Measurements from ENCODE around the gene TMEM239. TPM values are rescaled to one million over a fixed set of nuclear protein-coding genes. Genes with fewer than 3 reads are reported as not detected.

Gene TMEM239
- total and polyA plus RNA-seq, 2 of the 8 experiments (the other 6 are each of a cell fraction or from before 2014, with no cell fraction given) = not detected

- TF ChIP-seq CHD7 (IDR thresholded peaks at IDR 0.05; ENCODE audit: insufficient replicate concordance, low read length) (no peak), EP300 (IDR thresholded peaks at IDR 0.05; ENCODE audit: borderline replicate concordance in 1 of 2, low read depth in 2 of 2, low read length in 2 of 2) (no peak), KDM4A (IDR thresholded peaks at IDR 0.05; ENCODE audit: low read depth, low read length, severe bottlenecking) (peak; percentile 100), YY1 (IDR thresholded peaks at IDR 0.05; ENCODE audit: low read depth, low read length) (peak; percentile 99), SP1 (IDR thresholded peaks at IDR 0.05; ENCODE audit: low read depth, low read length) (no peak), JUND (IDR thresholded peaks at IDR 0.05; ENCODE audit: low read length) (no peak), TAF1 (IDR thresholded peaks at IDR 0.05; ENCODE audit: low read depth, low read length) (peak; percentile 66), SP4 (IDR thresholded peaks at IDR 0.05; ENCODE audit: low read length) (0 out of 2 replicates have a peak, but pooled peaks have one; percentile 37)
- TF ChIP-seq, protein P1, sequence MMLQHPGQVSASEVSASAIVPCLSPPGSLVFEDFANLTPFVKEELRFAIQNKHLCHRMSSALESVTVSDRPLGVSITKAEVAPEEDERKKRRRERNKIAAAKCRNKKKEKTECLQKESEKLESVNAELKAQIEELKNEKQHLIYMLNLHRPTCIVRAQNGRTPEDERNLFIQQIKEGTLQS (IDR thresholded peaks at IDR 0.05; ENCODE audit: insufficient read depth, low read depth, low read length) = peak; percentile 80
These were observed 24.2 kb downstream of the TMEM239 start, which contains the start of the genes PCED1A and VPS16 (continued) for GRCh38 chr20:2840138-2840966.

Measured in H1 (cell line).